NK-92 (cell line): ENCODE measurements around the gene APOL3.
"Not testable (repeated sequence)": the region's sequence is repeated elsewhere in the genome, so short reads cannot be mapped to it uniquely, and the experiment has no call there.

Source experiments
- DNase-seq: peaks from one replicate; lab custom pipeline; 2025; ENCODE audit not compliant: unreplicated experiment; lab: John Stamatoyannopoulos, UW

The APOL3 gene

GRCh38 chr22:36136988-36137387, 23.6 kb downstream of the APOL3 start:
- no peak for DNase-seq

GRCh38 chr22:36136475-36136874, 24.1 kb downstream of the APOL3 start:
- no peak for DNase-seq

- no peak for DNase-seq
Observed at GRCh38 chr22:36135306-36135980, 25.1 kb downstream of the APOL3 start.

- no peak for DNase-seq
Observed at GRCh38 chr22:36134182-36134581, 26.4 kb downstream of the APOL3 start.

GRCh38 chr22:36131907-36132306, 28.6 kb downstream of the APOL3 start:
- no peak for DNase-seq

GRCh38 chr22:36129486-36130388, 30.8 kb downstream of the APOL3 start:
- no peak for DNase-seq

- DNase-seq, result no peak
Observed at GRCh38 chr22:36129071-36129470, 31.5 kb downstream of the APOL3 start.

GRCh38 chr22:36125994-36126531, 34.5 kb downstream of the APOL3 start:
- no peak for DNase-seq

GRCh38 chr22:36125434-36125833, 35.1 kb downstream of the APOL3 start:
- DNase-seq, result no peak

GRCh38 chr22:36124666-36125065, 35.9 kb downstream of the APOL3 start:
- no peak for DNase-seq

- DNase-seq, result peak; percentile 41
Observed at GRCh38 chr22:36123673-36124630, 36.6 kb downstream of the APOL3 start.

GRCh38 chr22:36120621-36121351, 39.8 kb downstream of the APOL3 start:
- DNase-seq, result not testable (repeated sequence)

GRCh38 chr22:36117053-36117554, 43.5 kb downstream of the APOL3 start:
- no peak for DNase-seq

GRCh38 chr22:36116127-36116526, 44.4 kb downstream of the APOL3 start:
- DNase-seq, result no peak

GRCh38 chr22:36113121-36113520, 47.4 kb downstream of the APOL3 start:
- no peak for DNase-seq

GRCh38 chr22:36111316-36111715, 49.2 kb downstream of the APOL3 start:
- no peak for DNase-seq

- DNase-seq, result no peak
Observed at GRCh38 chr22:36110306-36110881, 50.2 kb downstream of the APOL3 start.

GRCh38 chr22:36107436-36107835, 53.1 kb downstream of the APOL3 start:
- no peak for DNase-seq

GRCh38 chr22:36106910-36107309, 53.6 kb downstream of the APOL3 start:
- no peak for DNase-seq

- no peak for DNase-seq
Observed at GRCh38 chr22:36104988-36105387, 55.6 kb downstream of the APOL3 start.
